H1 (cell line): ENCODE measurements around the gene GFAP. TPM values are rescaled to one million over a fixed set of nuclear protein-coding genes. Genes with fewer than 3 reads are reported as not detected.

Experiments used
- CTCF ChIA-PET: fragments of 300-600 bp; sonication (Branson Sonifier 250); formaldehyde crosslinking; loops from one replicate; lab custom pipeline; 2021; ENCODE audit not compliant: partially characterized antibody; lab: Charles Lee
- POLR2A ChIA-PET: fragments of 300-600 bp; sonication (Branson Sonifier 250); formaldehyde crosslinking; loops from one replicate; lab custom pipeline; 2021; ENCODE audit warnings: inconsistent platforms; ENCODE audit not compliant: partially characterized antibody; lab: Charles Lee
- DNase-seq, 2 experiments: peaks; one replicate each; pipeline versions ENCODE4 v3.0.0 to v3.0.0-alpha.2; 2010 to 2022; ENCODE audit warnings: low spot score in 2 of 2, low read depth in 1 of 2, mixed read lengths in 1 of 2
- FAIRE-seq: peaks from 2 replicates; lab custom pipeline; 2011; peaks lifted over from hg19 to GRCh38; lab: Jason Lieb, UNC
- H2AFZ ChIP-seq: 2 replicates; pipeline ENCODE4 v1.8.1; 2012; ENCODE audit warnings: low read length, inconsistent platforms
- H2AK5ac ChIP-seq: 2 replicates; pipeline ENCODE4 v1.6.1; 2013; ENCODE audit warnings: low read depth, low read length
- H2BK120ac ChIP-seq: replicated peaks from 2 replicates; pipeline ENCODE3; 2013; ENCODE audit warnings: low read depth, low read length, inconsistent platforms
- H2BK12ac ChIP-seq: 2 replicates; pipeline ENCODE4 v1.6.1; 2013; ENCODE audit warnings: low read depth, low read length
- H2BK15ac ChIP-seq: 2 replicates; pipeline ENCODE4 v1.6.1; 2013; ENCODE audit warnings: low read length
- H2BK20ac ChIP-seq: 2 replicates; pipeline ENCODE4 v1.6.1; 2013; ENCODE audit warnings: low read length
- H2BK5ac ChIP-seq: 2 replicates; pipeline ENCODE4 v1.6.1; 2013; ENCODE audit warnings: low read depth, low read length
- H3K14ac ChIP-seq: 2 replicates; pipeline ENCODE4 v1.6.1; 2013; ENCODE audit warnings: inconsistent platforms; ENCODE audit not compliant: insufficient read length
- H3K18ac ChIP-seq: 2 replicates; pipeline ENCODE4 v1.6.1; 2013; ENCODE audit warnings: low read length; ENCODE audit errors: extremely low read depth
- H3K23ac ChIP-seq: 2 replicates; pipeline ENCODE4 v1.6.1; 2013; ENCODE audit warnings: inconsistent platforms; ENCODE audit not compliant: insufficient read length
- H3K23me2 ChIP-seq: 2 replicates; pipeline ENCODE4 v1.6.1; 2013; ENCODE audit warnings: low read depth, low read length
- H3K27ac ChIP-seq: 2 replicates; pipeline ENCODE4 v1.6.1; 2011; ENCODE audit warnings: low read depth, low read length, inconsistent platforms
- H3K27me3 ChIP-seq, 4 experiments: replicated peaks in 1 of 4; 1 replicate in 1 of 4; 2 replicates in 3 of 4; pipeline versions ENCODE4 v1.6.1 to v1.8.1; 2011 to 2013; ENCODE audit warnings: low read length in 3 of 4, mild to moderate bottlenecking in 3 of 4, inconsistent platforms in 2 of 4, mixed read lengths in 2 of 4, moderate library complexity in 1 of 4; ENCODE audit not compliant: control insufficient read depth in 3 of 4, insufficient read depth in 3 of 4; ENCODE audit errors: extremely low read depth in 1 of 4
- H3K36me3 ChIP-seq, 4 experiments: 2 replicates each; pipeline versions ENCODE4 v1.6.1 to v1.8.1; 2011 to 2013; ENCODE audit warnings: mild to moderate bottlenecking in 4 of 4, low read length in 3 of 4, moderate library complexity in 2 of 4, control low read depth in 1 of 4, inconsistent platforms in 1 of 4; ENCODE audit not compliant: insufficient read depth in 4 of 4, control insufficient read depth in 2 of 4
- H3K4ac ChIP-seq: replicated peaks from 2 replicates; pipeline ENCODE3; 2013; ENCODE audit warnings: low read length, low read depth, mixed read lengths, inconsistent platforms; ENCODE audit not compliant: insufficient read length
- H3K4me1 ChIP-seq, 4 experiments: replicated peaks in 1 of 4; 1 replicate in 1 of 4; 2 replicates in 3 of 4; pipeline versions ENCODE4 v1.6.1 to v1.8.1; 2011 to 2013; ENCODE audit warnings: low read length in 3 of 4, inconsistent platforms in 2 of 4, mixed read lengths in 1 of 4; ENCODE audit not compliant: insufficient read depth in 4 of 4, control insufficient read depth in 3 of 4
- H3K4me2 ChIP-seq, 2 experiments: 2 replicates each; pipeline versions ENCODE4 v1.6.1 to v1.8.1; 2011 to 2013; ENCODE audit warnings: low read depth in 2 of 2, low read length in 2 of 2, control low read depth in 1 of 2, inconsistent platforms in 1 of 2, mild to moderate bottlenecking in 1 of 2; ENCODE audit not compliant: insufficient read depth in 1 of 2
- H3K4me3 ChIP-seq, 4 experiments: fragments of 200-600, 300-600 bp in 1 of 4; sonication (generic), shearing (Covaris generic), sonication (Bioruptor Twin) in 1 of 4; 2 replicates each; pipeline versions ENCODE4 v1.5.1 to v1.8.1; 2011 to 2016; ENCODE audit warnings: low read length in 4 of 4, low read depth in 3 of 4, control low read depth in 2 of 4, inconsistent platforms in 2 of 4, mild to moderate bottlenecking in 2 of 4, mixed read lengths in 1 of 4, moderate library complexity in 1 of 4; ENCODE audit not compliant: insufficient read depth in 2 of 4; ENCODE audit errors: extremely low read depth in 1 of 4
- H3K56ac ChIP-seq: replicated peaks from 2 replicates; pipeline ENCODE3; 2013; ENCODE audit warnings: low read depth, mild to moderate bottlenecking, mixed read lengths, low read length, inconsistent platforms; ENCODE audit not compliant: insufficient read length
- H3K79me1 ChIP-seq: 2 replicates; pipeline ENCODE4 v1.6.1; 2013; ENCODE audit warnings: low read depth, low read length, control low read depth
- H3K79me2 ChIP-seq, 2 experiments: 2 replicates each; pipeline versions ENCODE4 v1.6.1 to v1.8.1; 2012 to 2013; ENCODE audit warnings: low read length in 2 of 2, mild to moderate bottlenecking in 2 of 2, inconsistent platforms in 1 of 2; ENCODE audit not compliant: insufficient read depth in 2 of 2, control insufficient read depth in 1 of 2
- H3K9ac ChIP-seq, 4 experiments: replicated peaks in 1 of 4; 1 replicate in 1 of 4; 2 replicates in 3 of 4; pipeline versions ENCODE4 v1.6.1 to v1.8.1; 2011 to 2013; ENCODE audit warnings: low read depth in 3 of 4, low read length in 3 of 4, control low read depth in 2 of 4, mild to moderate bottlenecking in 2 of 4, moderate library complexity in 2 of 4, inconsistent platforms in 1 of 4; ENCODE audit errors: extremely low read depth in 1 of 4
- H3K9me3 ChIP-seq, 2 experiments: 2 replicates each; pipeline versions ENCODE4 v1.6.1 to v1.8.1; 2012 to 2013; ENCODE audit warnings: mild to moderate bottlenecking in 2 of 2, moderate library complexity in 2 of 2, control low read depth in 1 of 2, inconsistent platforms in 1 of 2, low read depth in 1 of 2, low read length in 1 of 2, mixed read lengths in 1 of 2; ENCODE audit not compliant: insufficient read depth in 2 of 2
- H4K20me1 ChIP-seq, 2 experiments: replicated peaks in 1 of 2; 2 replicates each; pipeline versions ENCODE3 to v1.8.1; 2011 to 2013; ENCODE audit warnings: inconsistent platforms in 2 of 2, low read length in 2 of 2, mild to moderate bottlenecking in 1 of 2; ENCODE audit not compliant: insufficient read depth in 2 of 2, control insufficient read depth in 1 of 2
- H4K5ac ChIP-seq: 2 replicates; pipeline ENCODE4 v1.6.1; 2013; ENCODE audit warnings: low read length, low read depth, mixed read lengths, inconsistent platforms; ENCODE audit not compliant: insufficient read length
- H4K8ac ChIP-seq: 2 replicates; pipeline ENCODE4 v1.8.0; 2013; ENCODE audit warnings: mild to moderate bottlenecking, moderate library complexity, low read length, inconsistent platforms; ENCODE audit not compliant: insufficient read depth; ENCODE audit errors: extremely low read depth
- H4K91ac ChIP-seq: replicated peaks from 2 replicates; pipeline ENCODE3; 2013; ENCODE audit warnings: low read length, mixed read lengths, inconsistent platforms; ENCODE audit not compliant: insufficient read length
- CHD1 ChIP-seq: IDR thresholded peaks from 2 replicates; pipeline ENCODE4 v1.6.1; 2012; ENCODE audit warnings: low read depth, low read length, improper control_type of control experiment
- CTBP2 ChIP-seq: IDR thresholded peaks from 2 replicates; pipeline ENCODE4 v1.7.0; 2011; ENCODE audit warnings: borderline replicate concordance, mild to moderate bottlenecking, moderate library complexity, mixed read lengths, low read length; ENCODE audit not compliant: insufficient read depth, insufficient read length
- EP300 ChIP-seq, 2 experiments: IDR thresholded peaks; 1 replicate in 1 of 2; 2 replicates in 1 of 2; pipeline ENCODE4 v1.6.1; 2011 to 2012; ENCODE audit warnings: low read depth in 2 of 2, low read length in 2 of 2, mild to moderate bottlenecking in 2 of 2, borderline replicate concordance in 1 of 2, inconsistent platforms in 1 of 2, moderate library complexity in 1 of 2
- KDM1A ChIP-seq: fragments of 200-600, 300-600 bp; sonication (generic); IDR thresholded peaks from 2 replicates; pipeline ENCODE4 v1.7.1; 2016; ENCODE audit warnings: mild to moderate bottlenecking, low read length, borderline replicate concordance
- POLR2A ChIP-seq, 2 experiments: IDR thresholded peaks; 1 replicate in 1 of 2; 2 replicates in 1 of 2; pipeline ENCODE4 v1.6.1; 2011; ENCODE audit warnings: low read depth in 2 of 2, low read length in 2 of 2, mild to moderate bottlenecking in 2 of 2; ENCODE audit errors: control extremely low read depth in 1 of 2
- RBBP5 ChIP-seq: IDR thresholded peaks from 2 replicates; pipeline ENCODE4 v1.7.1; 2012; ENCODE audit warnings: low read depth, mild to moderate bottlenecking, inconsistent platforms, low read length, moderate library complexity, borderline replicate concordance
- RFX5 ChIP-seq: IDR thresholded peaks from 2 replicates; pipeline ENCODE4 v1.6.1; 2011; ENCODE audit warnings: low read depth, low read length, improper control_type of control experiment, borderline replicate concordance
- SAP30 ChIP-seq: fragments of 300-600 bp; sonication (generic); IDR thresholded peaks from 2 replicates; pipeline ENCODE4 v1.7.1; 2012; ENCODE audit warnings: low read length, moderate library complexity, mild to moderate bottlenecking, inconsistent platforms; ENCODE audit not compliant: insufficient read depth, insufficient replicate concordance
- SIN3A ChIP-seq, 2 experiments: IDR thresholded peaks in 1 of 2; conservative IDR thresholded peaks in 1 of 2; 2 replicates each; pipeline ENCODE4 v1.6.1; 2011 to 2012; ENCODE audit warnings: low read length in 2 of 2, improper control_type of control experiment in 1 of 2, low read depth in 1 of 2, mild to moderate bottlenecking in 1 of 2
- YY1 ChIP-seq: IDR thresholded peaks from 2 replicates; pipeline ENCODE4 v1.6.1; 2011; ENCODE audit warnings: low read depth, mild to moderate bottlenecking, low read length
- WGBS, 2 experiments: shearing (Covaris generic) in 1 of 2; methylation state at CpG; one replicate each; pipeline versions ENCODE4 v1.1.6 to v1.1.7; 2013 to 2015; ENCODE audit warnings: low lambda C conversion rate in 2 of 2, mixed read lengths in 2 of 2, inconsistent platforms in 1 of 2, low coverage in 1 of 2, missing lambda C conversion rate in 1 of 2; ENCODE audit not compliant: insufficient replicate concordance in 2 of 2, insufficient coverage in 1 of 2, insufficient read length in 1 of 2; ENCODE audit errors: extremely low coverage in 1 of 2, missing lambda C conversion rate in 1 of 2; 5-methylcytosine and 5-hydroxymethylcytosine counted together
- polyA plus RNA-seq, 7 experiments: library from polyadenylated mRNA; depleted of rRNA in 3 of 7; stranded (reverse) in 5 of 7; unstranded in 2 of 7; fragments of >200 nt in 5 of 7; fragments of 200-250 nt in 2 of 7; gene quantifications; 1 replicate in 5 of 7; 2 replicates in 1 of 7; 4 replicates in 1 of 7; pipeline versions ENCODE4 v1.2.1 to v1.2.3, GENCODE V29; 2011 to 2013; ENCODE audit warnings: missing spikeins in 2 of 7, mixed read lengths in 2 of 7
- total RNA-seq: library from RNA; stranded (reverse); fragmentation: NEBNext Ultra II Directional; extraction: Animal tissue kit (Norgen Biotek cat#: 25700); gene quantifications from 2 replicates; pipeline ENCODE4 v1.2.1, GENCODE V29; 2021

GFAP gene
- total and polyA plus RNA-seq, 2 of the 8 experiments (the other 6 are each of a cell fraction or from before 2014, with no cell fraction given) = 1.3 to 1.5 TPM

DNA sequence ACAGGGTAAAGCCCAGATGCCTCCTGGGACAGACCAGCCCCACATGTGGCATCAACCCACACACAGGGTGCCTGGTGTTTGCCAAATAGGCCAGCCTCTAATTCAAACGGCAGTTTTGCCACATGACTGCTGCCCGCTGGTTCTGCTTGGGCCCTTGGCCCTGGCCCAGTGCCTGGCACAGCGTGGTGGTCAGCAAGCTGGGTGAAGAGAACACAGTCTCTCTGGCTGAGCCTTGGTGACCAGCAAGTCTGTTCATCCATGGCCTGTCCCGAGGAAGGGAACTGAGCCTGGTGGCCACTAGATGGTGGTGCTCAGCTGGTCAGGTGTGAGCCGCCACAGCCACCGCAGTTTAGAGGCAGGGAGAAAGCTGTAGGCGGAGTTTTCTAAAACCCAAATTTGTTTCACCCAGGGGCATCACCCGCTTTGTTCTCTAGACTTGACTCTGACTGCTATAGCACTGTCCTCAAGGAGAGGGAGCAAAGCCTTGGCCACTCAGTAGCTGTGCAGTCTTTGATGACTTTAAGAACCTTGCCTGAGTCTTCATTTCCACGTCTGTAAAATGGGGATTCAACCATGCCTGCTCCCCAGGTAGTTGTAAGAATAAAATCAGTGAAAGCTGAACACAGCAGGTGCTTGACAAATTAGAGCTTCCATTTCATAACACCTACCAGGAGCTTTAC, 4.7 kb upstream of the GFAP start:
- peaks cover 6 to 15% (median 9%) of the 10 kb centered on the region in 4 experiments for H3K4me1 ChIP-seq
- 0 out of 2 replicates have a peak overlapping the region, but pooled peaks have one; percentile 3 for H3K18ac ChIP-seq
- peak overlapping the region; percentile 55; the same call in 1 of the 2 replicates for H2BK12ac ChIP-seq
- no peak overlapping the region for H2AFZ ChIP-seq
- no peak overlapping the region for H3K4me2 ChIP-seq
- peak overlapping the region; percentile 93; the same call in 1 of the 2 replicates for H2BK20ac ChIP-seq
- no peak overlapping the region for H4K5ac ChIP-seq
- H3K79me1 ChIP-seq = no peaks in the 10 kb centered on the region
- WGBS, 2 experiments = 30% methylated on average over 9 of the region's 9 CpGs; no CpG with 5 or more reads in 1 of the 2 experiments
- no peak overlapping the region for H2AK5ac ChIP-seq
- no peak overlapping the region for H3K9ac ChIP-seq
- FAIRE-seq = peak; percentile 78
- no peak overlapping the region for H2BK120ac ChIP-seq
- no peaks in the 10 kb centered on the region for H3K27me3 ChIP-seq
- H2BK5ac ChIP-seq = no peak overlapping the region; the same call in 1 of the 2 replicates
- H4K91ac ChIP-seq = no peak overlapping the region
- DNase-seq = peak; percentile 56 to 80
- H3K23me2 ChIP-seq = no peaks in the 10 kb centered on the region; the same call in 1 of the 2 replicates
- no peaks in the 10 kb centered on the region for H4K20me1 ChIP-seq
- H3K4ac ChIP-seq = no peak overlapping the region
- no peaks in the 10 kb centered on the region for H3K36me3 ChIP-seq
- 0 out of 8 replicates have a peak overlapping the region, but pooled peaks of 1 of the 4 experiments have one; percentile 10 for H3K4me3 ChIP-seq
- H3K23ac ChIP-seq = no peak overlapping the region
- H3K56ac ChIP-seq = no peak overlapping the region
- H4K8ac ChIP-seq = no peak overlapping the region; the same call in 1 of the 2 replicates
- H3K27ac ChIP-seq = no peak overlapping the region
- no peaks in the 10 kb centered on the region for H3K79me2 ChIP-seq
- no peak overlapping the region for H3K14ac ChIP-seq
- POLR2A ChIA-PET = interaction anchor here (0.8 to 5.3 kb wide), 10 partner anchors 10 to 228 kb away, joined by 3 to 25 read pairs (median 6); partner anchors contain the start of genes ACBD4 and HEXIM1
- CTCF ChIA-PET = interaction anchor here (0.6 to 13.0 kb wide), 41 partner anchors 9 to 278 kb away, joined by 3 to 243 read pairs (median 5); partner anchors contain the start of genes C1QL1 and KIF18B
- H3K9me3 ChIP-seq = no peaks in the 10 kb centered on the region
- peak overlapping the region; percentile 99 for H2BK15ac ChIP-seq
- TF ChIP-seq POLR2A (IDR thresholded peaks at IDR 0.05; ENCODE audit: control extremely low read depth in 1 of 2, low read depth in 2 of 2, low read length in 2 of 2) = no peak
- no peak for TF ChIP-seq EP300 (IDR thresholded peaks at IDR 0.05; ENCODE audit: borderline replicate concordance in 1 of 2, low read depth in 2 of 2, low read length in 2 of 2)
- TF ChIP-seq CTBP2 = no peak
- TF ChIP-seq YY1 = no peak
- no peak for TF ChIP-seq CHD1
- TF ChIP-seq SIN3A (conservative IDR thresholded peaks at IDR 0.05 in 1 of 2, IDR thresholded peaks at IDR 0.05 in 1 of 2; ENCODE audit: low read depth in 1 of 2, low read length in 2 of 2) = 0 out of 4 replicates have a peak, but pooled peaks of 1 of the 2 experiments have one; percentile 46
- TF ChIP-seq SAP30 = no peak
- TF ChIP-seq KDM1A = peak; percentile 54; the same call in 1 of the 2 replicates
- TF ChIP-seq RBBP5 = no peak
- TF ChIP-seq RFX5 = no peak
